Body of pancreas (tissue), 4 donors: ENCODE data around the gene PPP3R1. TPM values are rescaled to one million over a fixed set of nuclear protein-coding genes. Genes with fewer than 3 reads are reported as not detected.

Experiments used
- ATAC-seq: fragments of 150-250 bp; one replicate; pipeline ENCODE4 v1.9.1; 2016
- DNase-seq, 4 donors: peaks; one replicate each; pipeline ENCODE4 v3.0.0-alpha.2; 2019
- H3K27ac ChIP-seq, 4 donors: fragments of 200-600 bp; sonication (generic); 1 replicate in 3 of 4; 2 replicates in 1 of 4; pipeline versions ENCODE4 v1.5.1 to v1.6.1; 2016 to 2019; ENCODE audit warnings: mild to moderate bottlenecking in 1 of 4, mixed read lengths in 1 of 4, moderate library complexity in 1 of 4
- H3K27me3 ChIP-seq, 2 donors: fragments of 200-600 bp; sonication (generic); one replicate each; pipeline ENCODE4 v1.6.0; 2016; ENCODE audit warnings: mild to moderate bottlenecking in 1 of 2
- H3K36me3 ChIP-seq, 2 donors: fragments of 200-600 bp; sonication (generic); replicated peaks in 1 of 2; 2 replicates each; pipeline ENCODE4 v1.5.1; 2016; ENCODE audit warnings: low read depth in 2 of 2; ENCODE audit not compliant: insufficient read depth in 1 of 2
- H3K4me1 ChIP-seq: fragments of 200-600 bp; sonication (generic); one replicate; pipeline ENCODE4 v1.6.0; 2016
- H3K4me3 ChIP-seq, 2 donors: fragments of 200-600 bp; sonication (generic); 1 replicate in 1 of 2; 2 replicates in 1 of 2; pipeline ENCODE4 v1.5.1; 2016 to 2019
- H3K9me3 ChIP-seq, 3 donors: fragments of 200-600 bp; sonication (generic); 1 replicate in 2 of 3; 2 replicates in 1 of 3; pipeline ENCODE4 v1.5.1; 2016
- POLR2A ChIP-seq, 3 donors: fragments of 450-650 bp; IDR thresholded peaks; one replicate each; pipeline ENCODE4 v1.6.1; 2016; ENCODE audit warnings: antibody characterized with exemption in 3 of 3, mild to moderate bottlenecking in 2 of 3
- WGBS, 2 donors: methylation state at CpG; one replicate each; pipeline ENCODE4 v1.1.5; 2017; 5-methylcytosine and 5-hydroxymethylcytosine counted together
- intact Hi-C: fragments of 100-400 bp; cut with DNase I; formaldehyde crosslinking; loops from one replicate; pipeline ENCODE4 v1.15.1; 2023
- total RNA-seq, 2 donors: library from RNA; depleted of rRNA; stranded (reverse); fragments of >200 nt; gene quantifications; one replicate each; pipeline ENCODE4 v1.1.0, GENCODE V29; 2016
- TF ChIP-seq, protein P1 (sequence below), 7 experiments: fragments of 450-650 bp in 4 of 7; fragments of 200-600 bp in 3 of 7; sonication (generic) in 3 of 7; IDR thresholded peaks; one replicate each; pipeline ENCODE4 v1.5.1; 2016 to 2019; ENCODE audit warnings: antibody characterized with exemption in 7 of 7

Gene PPP3R1
- total RNA-seq, 2 donors from 2014 or later = 11.2 to 15.6 TPM

DNA sequence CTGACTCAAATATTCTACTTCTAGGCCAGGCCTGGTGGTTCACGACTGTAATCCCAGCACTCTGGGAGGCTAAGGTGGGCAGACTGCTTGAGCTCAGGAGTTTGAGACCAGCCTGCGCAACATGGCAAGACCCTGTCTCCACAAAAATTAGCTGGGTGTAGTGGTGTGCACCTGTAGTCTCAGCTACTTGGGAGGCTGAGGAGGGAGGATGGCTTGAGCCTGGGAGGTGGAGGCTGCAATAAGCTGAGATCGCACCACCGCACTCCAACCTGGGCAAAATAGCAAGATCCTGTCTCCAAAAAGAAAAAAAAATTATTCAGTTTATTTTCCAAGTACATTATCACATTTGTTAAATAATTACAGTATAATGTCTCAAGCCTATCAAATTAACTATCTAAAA, 7.3 kb downstream of the PPP3R1 start:
- Histone ChIP-seq H3K27ac (no peak overlapping the region), H3K4me3 (no peak overlapping the region), H3K4me1 (peaks cover 72% of the 10 kb centered on the region), H3K9me3 (no peaks in the 10 kb centered on the region), H3K36me3 (no peaks in the 10 kb centered on the region), H3K27me3 (no peaks in the 10 kb centered on the region)
- no peak for TF ChIP-seq POLR2A (IDR thresholded peaks at IDR 0.05)
- TF ChIP-seq, protein P1, sequence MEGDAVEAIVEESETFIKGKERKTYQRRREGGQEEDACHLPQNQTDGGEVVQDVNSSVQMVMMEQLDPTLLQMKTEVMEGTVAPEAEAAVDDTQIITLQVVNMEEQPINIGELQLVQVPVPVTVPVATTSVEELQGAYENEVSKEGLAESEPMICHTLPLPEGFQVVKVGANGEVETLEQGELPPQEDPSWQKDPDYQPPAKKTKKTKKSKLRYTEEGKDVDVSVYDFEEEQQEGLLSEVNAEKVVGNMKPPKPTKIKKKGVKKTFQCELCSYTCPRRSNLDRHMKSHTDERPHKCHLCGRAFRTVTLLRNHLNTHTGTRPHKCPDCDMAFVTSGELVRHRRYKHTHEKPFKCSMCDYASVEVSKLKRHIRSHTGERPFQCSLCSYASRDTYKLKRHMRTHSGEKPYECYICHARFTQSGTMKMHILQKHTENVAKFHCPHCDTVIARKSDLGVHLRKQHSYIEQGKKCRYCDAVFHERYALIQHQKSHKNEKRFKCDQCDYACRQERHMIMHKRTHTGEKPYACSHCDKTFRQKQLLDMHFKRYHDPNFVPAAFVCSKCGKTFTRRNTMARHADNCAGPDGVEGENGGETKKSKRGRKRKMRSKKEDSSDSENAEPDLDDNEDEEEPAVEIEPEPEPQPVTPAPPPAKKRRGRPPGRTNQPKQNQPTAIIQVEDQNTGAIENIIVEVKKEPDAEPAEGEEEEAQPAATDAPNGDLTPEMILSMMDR (IDR thresholded peaks at IDR 0.05) = no peak
- DNase-seq (no peak), ATAC-seq (no peak)
- WGBS, 2 donors = 94% methylated on average over 4 of the region's 4 CpGs
- intact Hi-C loops = no loop called here

DNA sequence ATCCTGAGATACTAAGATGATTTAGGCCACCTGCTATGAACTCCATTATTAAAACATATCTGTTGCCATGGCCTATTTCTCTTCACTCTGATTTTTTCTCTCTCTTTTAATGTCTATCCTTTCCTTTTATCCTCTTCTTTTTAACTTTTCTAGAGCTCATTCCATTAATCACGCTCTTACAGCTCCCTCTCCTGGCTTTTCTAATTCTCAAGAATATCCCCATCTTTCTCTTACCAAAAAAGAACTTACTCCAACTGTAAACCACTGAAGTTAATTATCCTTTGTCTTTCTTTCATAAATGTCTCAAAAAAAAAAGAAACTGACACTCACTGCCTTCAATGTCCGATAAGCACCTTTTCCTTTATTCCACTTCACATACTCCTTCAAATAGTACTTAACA, 7.9 kb downstream of the PPP3R1 start:
- Histone ChIP-seq H3K4me1 (peaks cover 70% of the 10 kb centered on the region), H3K36me3 (no peaks in the 10 kb centered on the region), H3K27ac (no peak overlapping the region), H3K27me3 (no peaks in the 10 kb centered on the region), H3K9me3 (no peaks in the 10 kb centered on the region), H3K4me3 (no peak overlapping the region)
- ATAC-seq (no peak), DNase-seq (no peak)
- TF ChIP-seq POLR2A (IDR thresholded peaks at IDR 0.05) = no peak
- TF ChIP-seq, protein P1 (IDR thresholded peaks at IDR 0.05) = peak in 1 of 7 experiments; percentile 15
- intact Hi-C loops = no loop called here
- 64 to 79% methylated on average over 2 of the region's 2 CpGs for WGBS, 2 donors

DNA sequence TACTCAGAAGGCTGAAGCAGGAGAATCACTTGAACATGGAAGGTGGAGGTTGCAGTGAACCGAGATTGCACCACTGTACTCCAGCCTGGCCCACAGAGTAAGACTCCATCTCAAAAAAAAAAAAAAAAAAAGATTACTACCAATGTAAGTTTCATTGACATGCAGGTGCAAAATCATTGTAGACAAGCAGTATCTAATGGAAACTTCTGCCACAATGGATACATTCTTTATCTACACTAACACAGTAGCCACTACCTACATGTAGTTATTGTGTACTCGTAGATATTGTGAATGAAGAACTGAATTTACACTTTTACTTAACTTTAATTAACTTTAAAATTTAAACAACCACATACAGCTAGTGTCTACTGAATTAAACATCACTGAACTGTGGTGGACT, 10.6 kb downstream of the PPP3R1 start:
- Histone ChIP-seq H3K4me3 (no peak overlapping the region), H3K27ac (no peak overlapping the region), H3K27me3 (no peaks in the 10 kb centered on the region), H3K36me3 (no peaks in the 10 kb centered on the region), H3K9me3 (no peaks in the 10 kb centered on the region), H3K4me1 (peaks cover 70% of the 10 kb centered on the region)
- intact Hi-C loops = no loop called here
- ATAC-seq (no peak), DNase-seq (no peak)
- no peak for TF ChIP-seq POLR2A (IDR thresholded peaks at IDR 0.05)
- TF ChIP-seq, protein P1 (IDR thresholded peaks at IDR 0.05) = no peak
- 95 to 98% methylated on average over 2 of the region's 2 CpGs for WGBS, 2 donors

DNA sequence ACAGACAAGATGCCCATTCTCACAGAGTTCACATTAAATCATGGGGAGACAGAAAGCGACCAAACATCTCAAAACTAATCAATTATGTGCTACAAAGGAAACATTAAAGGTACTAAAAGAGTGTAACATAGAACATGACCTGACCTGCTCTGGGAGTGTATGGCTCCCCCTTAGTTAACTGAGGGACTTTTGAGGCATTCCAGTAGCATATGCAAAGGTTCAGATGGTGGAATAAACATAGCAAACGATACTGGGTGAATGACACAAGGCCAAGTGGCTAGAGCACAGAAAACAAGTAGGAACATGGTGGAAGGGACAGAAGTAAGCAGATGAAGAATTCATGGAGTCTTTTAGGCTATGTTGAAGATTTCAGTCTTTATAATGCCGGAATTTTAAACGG, 11.9 kb downstream of the PPP3R1 start:
- no peak for DNase-seq
- TF ChIP-seq, protein P1 (IDR thresholded peaks at IDR 0.05) = no peak
- TF ChIP-seq POLR2A (IDR thresholded peaks at IDR 0.05) = no peak
- H3K4me1 ChIP-seq = peaks cover 62% of the 10 kb centered on the region
- H3K4me3 ChIP-seq = no peak overlapping the region
- no peaks in the 10 kb centered on the region for H3K36me3 ChIP-seq
- no peaks in the 10 kb centered on the region for H3K9me3 ChIP-seq
- ATAC-seq = no peak
- no peak overlapping the region for H3K27ac ChIP-seq
- intact Hi-C loops = no loop called here
- H3K27me3 ChIP-seq = no peaks in the 10 kb centered on the region
- WGBS, 2 donors = 79 to 88% methylated on average over 4 of the region's 4 CpGs

DNA sequence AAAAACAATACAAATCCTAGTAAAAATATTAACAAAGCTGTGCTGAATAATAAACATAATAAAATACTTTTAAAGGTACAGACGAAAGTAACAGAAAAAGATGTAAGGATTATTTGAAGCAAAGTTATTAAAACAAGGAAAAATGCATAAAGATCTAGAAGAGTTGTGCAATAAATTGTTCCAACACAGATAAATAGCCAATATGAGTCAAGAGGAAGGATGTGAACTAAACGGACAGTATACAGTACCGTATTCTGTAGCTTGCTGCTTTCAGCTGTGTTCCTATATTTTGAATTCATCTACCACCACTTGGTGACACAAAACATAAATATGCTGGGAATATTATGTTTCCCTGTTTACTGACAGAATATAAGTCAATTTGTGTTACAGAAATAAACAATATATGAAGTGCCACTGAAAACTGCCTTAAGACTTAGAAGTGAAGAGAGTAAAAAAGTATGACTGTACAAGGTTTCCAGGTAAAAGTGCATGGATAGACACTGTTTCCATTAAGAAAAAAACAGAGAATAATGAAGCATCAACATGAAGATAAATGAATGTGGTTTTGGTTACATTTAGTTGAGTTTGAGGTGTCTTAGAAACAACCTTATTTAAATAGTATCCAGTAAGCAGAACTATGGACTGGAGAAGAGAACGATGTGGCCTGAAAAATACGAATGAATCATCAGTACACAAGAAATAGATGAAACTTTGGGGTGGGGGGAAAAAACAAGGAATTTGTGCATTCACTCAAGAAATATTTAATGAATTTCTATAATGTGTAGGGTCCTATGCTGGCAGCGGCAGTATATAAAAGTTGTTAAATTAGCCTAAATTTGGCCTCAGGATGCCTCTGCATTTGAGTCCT, 13.1 kb downstream of the PPP3R1 start:
- H3K27me3 ChIP-seq = no peaks in the 10 kb centered on the region
- H3K36me3 ChIP-seq = no peaks in the 10 kb centered on the region
- intact Hi-C loops = no loop called here
- peaks cover 51% of the 10 kb centered on the region for H3K4me1 ChIP-seq
- no peak for DNase-seq
- H3K4me3 ChIP-seq = no peak overlapping the region
- no peak for TF ChIP-seq POLR2A (IDR thresholded peaks at IDR 0.05)
- TF ChIP-seq, protein P1 (IDR thresholded peaks at IDR 0.05) = no peak
- ATAC-seq = no peak
- no peak overlapping the region for H3K27ac ChIP-seq
- WGBS, 2 donors = 67 to 74% methylated on average over 6 of the region's 6 CpGs
- no peaks in the 10 kb centered on the region for H3K9me3 ChIP-seq
